ACHN (cell line): ENCODE measurements around the gene SLC35F6.
"Not testable (repeated sequence)": the region's sequence is repeated elsewhere in the genome, so short reads cannot be mapped to it uniquely, and the experiment has no call there.

Experiments used
- DNase-seq: peaks from one replicate; pipeline ENCODE4 v3.0.0-alpha.2; 2015
- in situ Hi-C: cut with HindIII; loops from 2 replicates; pipeline ENCODE4 v1.10.0; 2017; ENCODE audit warnings: low sequenced_read_pairs, low pct_ligation_motif_present, low pct_unique_long_range_greater_than_20kb

SLC35F6 gene

GRCh38 chr2:26805241-26805676 lies 41.2 kb downstream of the SLC35F6 start:
- in situ Hi-C loops, result no loop called here
- DNase-seq, result peak; percentile 75

- in situ Hi-C loops, result no loop called here
- DNase-seq, result no peak
These were observed 43.8 kb downstream of the SLC35F6 start for GRCh38 chr2:26807788-26808460.

- DNase-seq, result no peak
- in situ Hi-C loops, result no loop called here
These were observed 45.1 kb downstream of the SLC35F6 start for GRCh38 chr2:26809211-26809610.

GRCh38 chr2:26809876-26810577 lies 45.9 kb downstream of the SLC35F6 start:
- DNase-seq, result no peak

GRCh38 chr2:26811261-26811660 lies 47.2 kb downstream of the SLC35F6 start:
- in situ Hi-C loops, result no loop called here
- no peak for DNase-seq

More at GRCh38 chr2:26809876-26810577, 45.9 kb downstream of the SLC35F6 start:
- in situ Hi-C loops, result no loop called here

- no peak for DNase-seq
- in situ Hi-C loops, result no loop called here
These were observed 48.0 kb downstream of the SLC35F6 start for GRCh38 chr2:26811791-26812694.

GRCh38 chr2:26812731-26813130 lies 48.6 kb downstream of the SLC35F6 start:
- in situ Hi-C loops, result no loop called here

GRCh38 chr2:26814072-26814765 lies 50.1 kb downstream of the SLC35F6 start:
- DNase-seq, in situ Hi-C loops: not testable (repeated sequence)

More at GRCh38 chr2:26812731-26813130, 48.6 kb downstream of the SLC35F6 start:
- no peak for DNase-seq

- in situ Hi-C loops, result no loop called here
- peak; percentile 14 for DNase-seq
These were observed 52.8 kb downstream of the SLC35F6 start for GRCh38 chr2:26816893-26817292.

GRCh38 chr2:26818255-26818654 lies 54.2 kb downstream of the SLC35F6 start:
- DNase-seq, result no peak
- in situ Hi-C loops, result no loop called here

GRCh38 chr2:26818972-26819371 lies 54.9 kb downstream of the SLC35F6 start:
- in situ Hi-C loops, result no loop called here
- no peak for DNase-seq

GRCh38 chr2:26820932-26821331 lies 56.8 kb downstream of the SLC35F6 start:
- in situ Hi-C loops, result no loop called here
- DNase-seq, result no peak

GRCh38 chr2:26822877-26823276 lies 58.8 kb downstream of the SLC35F6 start:
- in situ Hi-C loops, result no loop called here
- DNase-seq, result no peak
